WI38 (cell line): ENCODE measurements around the gene NPHP4.

Experiments used
- H3K4me3 ChIP-seq: 2 replicates; pipeline ENCODE4 v1.5.1; 2011; ENCODE audit warnings: low read depth, mild to moderate bottlenecking, control low read depth, low read length
- CTCF ChIP-seq: IDR thresholded peaks from 2 replicates; pipeline ENCODE4 v1.5.1; 2012; ENCODE audit warnings: low read depth, mild to moderate bottlenecking, control low read depth, low read length

NPHP4 gene

GRCh38 chr1:5886541-5887348, 105.5 kb downstream of the NPHP4 start:
- TF ChIP-seq CTCF = no peak
- no peak overlapping the region for H3K4me3 ChIP-seq

GRCh38 chr1:5886140-5886483, 106.1 kb downstream of the NPHP4 start:
- TF ChIP-seq CTCF = no peak
- H3K4me3 ChIP-seq = no peak overlapping the region

GRCh38 chr1:5885471-5886139, 106.6 kb downstream of the NPHP4 start:
- TF ChIP-seq CTCF = no peak
- no peak overlapping the region for H3K4me3 ChIP-seq

GRCh38 chr1:5884110-5884509, 108.1 kb downstream of the NPHP4 start:
- no peak for TF ChIP-seq CTCF
- no peak overlapping the region for H3K4me3 ChIP-seq

GRCh38 chr1:5883129-5884048, 108.8 kb downstream of the NPHP4 start:
- TF ChIP-seq CTCF = no peak

GRCh38 chr1:5882367-5883128, 109.7 kb downstream of the NPHP4 start:
- H3K4me3 ChIP-seq = no peak overlapping the region
- TF ChIP-seq CTCF = no peak

More at GRCh38 chr1:5883129-5884048, 108.8 kb downstream of the NPHP4 start:
- H3K4me3 ChIP-seq = no peak overlapping the region
